HG03103 (cell line): ENCODE results near the gene TTC28.

Source experiments
- ATAC-seq: cut with Tn5 transposase; IDR thresholded peaks from one replicate; pipeline ENCODE4 v1.9.1; 2021; ENCODE audit warnings: low read depth; ENCODE audit not compliant: unreplicated experiment

The TTC28 gene

GRCh38 chr22:27987557-27987956 lies 692.1 kb downstream of the TTC28 start:
- ATAC-seq: no peak

GRCh38 chr22:27986937-27987336 lies 692.7 kb downstream of the TTC28 start:
- ATAC-seq: no peak

GRCh38 chr22:27986459-27986858 lies 693.2 kb downstream of the TTC28 start:
- no peak for ATAC-seq

- no peak for ATAC-seq
These were observed 694.0 kb downstream of the TTC28 start for GRCh38 chr22:27985323-27986275.

GRCh38 chr22:27984723-27985122 lies 694.9 kb downstream of the TTC28 start:
- no peak for ATAC-seq

GRCh38 chr22:27984001-27984695 lies 695.5 kb downstream of the TTC28 start:
- no peak for ATAC-seq

GRCh38 chr22:27983361-27983791 lies 696.3 kb downstream of the TTC28 start:
- no peak for ATAC-seq

GRCh38 chr22:27982630-27983180 lies 696.9 kb downstream of the TTC28 start:
- ATAC-seq: no peak

- ATAC-seq: no peak
These were observed 697.5 kb downstream of the TTC28 start for GRCh38 chr22:27982106-27982505.

GRCh38 chr22:27980424-27981148 lies 699.1 kb downstream of the TTC28 start:
- no peak for ATAC-seq

GRCh38 chr22:27978802-27979201 lies 700.8 kb downstream of the TTC28 start:
- no peak for ATAC-seq

- ATAC-seq: no peak
These were observed 701.3 kb downstream of the TTC28 start for GRCh38 chr22:27978317-27978716.

- ATAC-seq: no peak
These were observed 703.1 kb downstream of the TTC28 start for GRCh38 chr22:27976586-27976985.

GRCh38 chr22:27975381-27976013 lies 704.1 kb downstream of the TTC28 start:
- ATAC-seq: no peak

GRCh38 chr22:27973846-27974245 lies 705.8 kb downstream of the TTC28 start:
- ATAC-seq: no peak

GRCh38 chr22:27972732-27973698 lies 706.6 kb downstream of the TTC28 start:
- ATAC-seq: no peak

- no peak for ATAC-seq
These were observed 707.7 kb downstream of the TTC28 start for GRCh38 chr22:27971926-27972325.

- ATAC-seq: no peak
These were observed 708.9 kb downstream of the TTC28 start for GRCh38 chr22:27970596-27971220.
